ENCODE measurements around the gene NSUN3.

The NSUN3 gene

DNA sequence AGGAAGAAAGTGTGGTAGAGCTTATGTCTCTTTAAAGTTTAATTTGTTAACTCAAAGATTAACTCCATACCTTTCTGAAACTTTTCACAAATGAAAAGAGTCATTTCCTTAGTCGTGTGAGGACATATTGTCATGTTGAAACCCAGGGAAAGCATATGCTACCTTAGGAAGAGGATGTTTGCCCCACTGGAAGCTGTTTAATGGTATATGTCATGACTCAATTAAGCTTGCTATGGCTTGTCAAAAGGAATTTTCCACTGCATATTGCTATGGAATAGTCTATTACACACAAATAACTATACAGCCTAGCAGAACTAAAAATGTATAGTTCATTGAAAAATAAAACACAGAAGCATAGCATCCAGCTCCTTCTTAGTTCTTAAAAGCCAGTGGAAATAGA lies 69.9 kb downstream of the NSUN3 start:
- no peak for DNase-seq

DNA sequence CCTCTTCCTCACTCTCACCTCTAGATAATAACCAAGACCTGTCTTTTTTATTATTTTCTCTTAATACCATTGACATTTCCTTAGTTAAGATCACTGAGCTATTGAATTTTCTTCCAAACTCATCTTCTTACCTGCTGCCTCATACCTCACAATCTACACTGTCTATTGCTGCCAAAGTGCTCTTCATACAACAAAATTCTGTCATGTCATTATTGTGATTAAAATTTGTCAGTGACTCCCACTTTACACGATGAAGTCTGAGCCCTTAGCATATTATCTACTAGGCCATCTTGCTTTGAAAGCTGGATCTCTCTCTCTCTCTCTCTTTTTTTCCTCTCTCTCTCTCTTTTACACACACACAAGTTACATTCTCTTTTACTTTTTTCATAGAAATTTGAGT lies 73.3 kb downstream of the NSUN3 start:
- DNase-seq: no peak

DNA sequence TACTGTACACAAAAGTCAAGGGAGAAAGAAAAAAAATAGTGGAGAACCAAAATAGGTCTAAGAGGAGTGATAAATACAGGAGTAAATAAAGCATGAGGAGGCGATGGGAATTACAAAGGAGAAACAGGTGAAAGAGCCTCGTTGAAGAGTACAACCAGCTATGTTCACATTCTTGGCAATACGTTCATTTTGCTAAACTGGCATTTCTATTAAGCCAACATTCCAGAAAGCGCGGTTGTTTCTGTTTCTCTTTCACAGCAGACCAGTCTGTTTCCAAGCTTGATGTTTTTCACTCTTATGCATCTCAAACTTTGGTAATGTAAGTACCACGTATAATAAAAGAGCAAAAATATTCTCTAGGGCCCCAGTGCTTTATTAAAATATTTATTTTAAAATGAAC lies 74.5 kb downstream of the NSUN3 start:
- no peak for DNase-seq

DNA sequence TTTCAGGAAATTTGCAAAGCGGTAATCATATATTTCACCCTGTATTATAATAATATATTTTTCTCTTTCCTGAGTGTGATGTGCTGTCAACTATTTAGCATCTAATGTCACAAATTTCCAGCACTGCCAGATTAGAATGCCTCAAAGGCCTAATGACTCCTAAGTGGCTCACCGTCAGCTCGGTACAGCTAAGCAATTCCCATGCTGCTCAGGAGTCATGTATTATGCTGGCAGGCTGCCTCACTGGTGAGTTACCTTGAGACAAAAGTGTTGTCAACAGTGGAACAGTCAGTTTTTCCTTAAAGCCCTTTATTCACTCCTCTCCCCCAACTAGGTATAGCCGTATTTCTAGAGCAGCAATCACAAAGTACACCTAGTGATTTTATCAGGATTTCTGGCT lies 83.6 kb downstream of the NSUN3 start:
- DNase-seq: no peak

DNA sequence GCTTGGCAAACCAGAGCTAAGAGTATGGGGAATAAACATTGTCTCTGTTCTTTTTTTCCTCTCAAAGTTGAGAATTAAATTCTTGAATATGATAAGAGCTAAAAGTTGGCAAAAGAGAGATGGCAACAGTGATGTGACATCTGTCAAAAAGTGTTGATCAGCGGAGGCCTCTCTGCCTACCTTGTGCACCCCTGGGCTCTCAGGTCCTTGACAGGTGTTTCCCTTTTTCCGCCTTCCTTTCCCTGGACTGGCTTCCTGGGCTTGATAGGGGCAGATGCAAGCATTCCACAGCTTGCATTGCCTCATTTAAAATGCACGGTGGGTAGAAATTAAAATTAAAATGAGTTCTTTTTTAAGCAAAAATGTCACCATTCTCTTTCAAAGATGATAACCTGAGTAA lies 84.2 kb downstream of the NSUN3 start:
- DNase-seq: no peak

DNA sequence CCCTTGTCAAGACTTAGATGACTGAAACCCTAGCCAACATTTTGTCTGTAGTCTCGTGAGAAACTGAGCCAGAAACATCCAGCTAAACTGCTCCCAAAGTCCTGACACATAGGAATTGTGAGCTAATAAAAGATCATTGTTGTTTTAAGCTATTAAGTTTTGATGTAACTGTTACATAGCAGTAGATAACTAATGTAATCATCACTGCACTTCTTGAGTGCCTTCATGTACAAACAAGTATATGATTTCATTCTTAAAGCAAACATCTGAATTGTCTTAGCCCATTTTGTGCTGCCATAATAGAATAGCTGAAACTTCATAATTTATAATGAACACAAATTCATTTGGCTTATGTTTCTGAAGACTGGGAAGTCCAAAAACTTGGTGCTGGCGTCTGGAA lies 87.3 kb downstream of the NSUN3 start:
- DNase-seq: no peak

DNA sequence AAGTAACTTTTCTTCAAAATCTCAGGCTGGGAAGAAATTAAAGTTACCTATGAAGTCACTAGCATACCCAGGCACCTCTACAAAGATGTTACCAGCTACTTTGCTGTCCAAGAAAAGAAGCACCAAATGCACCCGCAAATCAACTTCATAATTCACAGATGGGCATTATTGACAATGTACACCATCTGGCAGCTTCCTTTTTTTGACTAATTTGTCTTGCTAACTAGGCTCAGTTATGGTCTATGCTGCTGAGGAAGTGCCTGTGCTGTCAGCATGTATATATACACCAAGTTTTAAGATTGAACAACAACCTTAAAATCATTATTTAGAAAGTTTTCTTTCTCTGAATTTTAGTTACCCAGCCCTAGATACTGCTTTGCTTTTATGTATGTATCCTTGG lies 93.8 kb downstream of the NSUN3 start:
- DNase-seq: no peak

DNA sequence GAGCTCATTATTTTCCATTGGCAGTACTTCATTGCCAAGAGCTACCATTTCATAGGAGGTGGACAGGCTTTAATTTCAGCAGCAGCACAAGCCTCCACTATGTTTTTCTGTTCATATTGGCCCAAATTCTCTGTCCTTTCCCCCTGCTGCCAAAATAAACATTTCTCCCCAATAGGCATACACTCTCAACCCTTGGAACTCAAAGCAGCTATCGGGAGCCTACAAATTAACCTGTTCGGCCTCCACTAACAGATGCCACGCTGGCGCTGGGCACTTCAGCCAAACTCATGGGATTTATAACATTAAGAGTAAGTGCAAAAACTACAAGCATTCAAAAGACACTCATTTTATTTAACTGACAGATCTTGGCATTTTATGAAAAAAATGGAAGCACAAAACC lies 95.7 kb downstream of the NSUN3 start:
- DNase-seq: no peak

DNA sequence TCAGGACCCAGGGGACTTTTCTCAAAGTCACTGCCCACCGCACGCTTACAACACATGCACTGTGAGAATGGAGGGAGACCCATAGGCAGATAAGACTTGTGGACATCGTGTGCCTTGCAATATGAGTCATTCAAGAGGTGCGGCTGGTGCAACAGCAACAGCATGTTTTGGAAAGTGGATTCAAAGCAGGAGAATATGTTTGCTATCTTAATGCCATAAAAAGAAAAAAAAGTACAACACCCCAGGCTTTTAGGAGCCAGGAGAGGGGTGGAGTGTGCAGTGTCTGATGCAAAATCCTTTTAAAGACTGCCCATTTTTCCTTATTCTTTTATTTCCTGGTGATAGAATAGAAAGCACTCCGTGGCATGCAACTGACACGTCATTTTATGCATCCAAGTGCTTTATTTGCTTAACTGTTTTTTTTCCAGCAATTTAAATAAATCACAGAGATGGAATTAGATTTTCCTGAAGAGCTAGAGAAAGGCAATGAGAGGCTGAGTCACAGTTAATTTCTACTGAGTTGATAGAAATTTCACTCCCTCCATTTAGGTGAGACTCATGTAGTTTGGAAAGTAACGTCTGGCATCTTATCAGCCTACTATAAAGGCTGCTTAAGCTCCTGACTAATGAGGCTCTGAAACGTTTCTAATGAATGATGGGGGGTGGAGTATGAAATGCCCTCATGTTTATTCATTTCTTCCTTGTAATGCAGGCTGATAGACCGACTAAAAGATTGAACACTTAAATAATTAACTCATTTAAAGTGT lies 96.4 kb downstream of the NSUN3 start:
- no peak for DNase-seq

DNA sequence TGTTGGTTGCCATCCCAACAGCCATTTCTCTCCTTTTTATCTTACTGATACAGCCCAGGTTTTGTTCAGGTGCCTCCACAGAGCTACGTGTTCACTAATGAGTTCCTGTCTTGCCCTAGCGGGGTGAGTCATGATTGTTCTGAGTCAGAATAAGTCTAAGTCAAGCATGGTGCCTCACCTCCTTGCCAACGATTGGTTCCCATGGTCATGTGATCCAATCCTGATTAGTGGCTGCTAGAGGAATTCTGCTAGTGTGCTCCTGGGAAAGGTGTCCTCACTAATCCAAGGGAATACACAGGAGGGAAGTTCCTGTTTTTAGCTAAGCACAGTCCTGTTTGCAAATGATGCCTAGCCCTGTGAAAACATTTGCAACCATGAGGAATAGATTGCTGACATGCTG lies 99.8 kb downstream of the NSUN3 start:
- no peak for DNase-seq

DNA sequence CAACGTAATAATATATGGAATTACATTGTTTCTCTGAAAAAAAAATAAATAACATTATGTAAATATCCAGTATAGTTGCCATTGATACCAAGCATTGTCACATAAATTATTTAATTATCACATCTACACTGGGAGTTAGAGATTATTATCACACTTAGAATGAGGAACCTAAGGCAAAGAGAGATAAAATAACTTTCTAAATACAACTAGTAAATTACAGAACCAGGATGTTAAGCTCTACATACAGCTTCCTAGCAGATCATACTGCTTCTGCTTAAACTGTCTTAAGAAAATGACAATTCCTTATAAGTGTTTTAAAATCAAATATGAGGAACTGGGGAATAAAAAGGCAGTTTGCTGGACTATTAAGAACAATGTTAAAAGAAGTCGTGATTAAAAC lies 104.5 kb downstream of the NSUN3 start:
- DNase-seq: no peak

DNA sequence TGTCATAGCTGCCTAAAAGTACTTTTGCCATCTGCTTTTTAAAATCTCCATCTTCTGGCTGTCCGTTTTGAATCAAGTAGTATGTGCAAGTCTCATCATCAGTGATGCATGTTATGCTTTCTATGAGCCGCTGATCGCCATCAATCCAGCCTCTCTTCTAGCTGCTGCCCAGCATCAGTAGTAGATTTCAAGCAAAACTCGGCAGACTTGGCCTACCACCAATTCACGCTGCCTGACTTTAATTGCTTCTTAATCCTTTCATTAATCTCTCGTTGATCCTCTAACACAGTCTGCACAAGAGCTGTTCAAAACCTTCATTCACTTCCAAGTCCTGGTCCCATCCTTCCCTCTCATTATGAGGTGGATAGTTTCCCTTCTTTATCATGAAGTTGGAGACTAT lies 104.9 kb downstream of the NSUN3 start:
- no peak for DNase-seq

DNA sequence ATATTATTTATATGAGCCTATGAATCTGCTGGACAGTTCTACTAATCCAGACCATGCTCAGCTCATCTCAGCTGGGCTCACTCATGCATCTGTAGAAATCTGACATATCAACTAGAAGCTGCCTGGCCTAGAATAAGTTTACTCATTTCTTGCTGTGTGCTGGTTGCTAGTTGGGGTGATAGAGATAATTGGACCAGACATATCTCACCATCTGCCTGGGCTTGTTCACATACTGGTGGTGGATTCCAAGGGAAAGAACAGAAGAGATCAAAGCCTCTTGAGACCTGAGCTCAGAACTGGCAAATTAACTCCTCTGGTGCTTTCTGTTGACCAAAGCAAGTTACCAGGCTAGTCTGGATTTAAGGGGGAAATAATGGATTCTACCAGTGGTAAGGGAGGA lies 109.1 kb downstream of the NSUN3 start:
- no peak for DNase-seq

DNA sequence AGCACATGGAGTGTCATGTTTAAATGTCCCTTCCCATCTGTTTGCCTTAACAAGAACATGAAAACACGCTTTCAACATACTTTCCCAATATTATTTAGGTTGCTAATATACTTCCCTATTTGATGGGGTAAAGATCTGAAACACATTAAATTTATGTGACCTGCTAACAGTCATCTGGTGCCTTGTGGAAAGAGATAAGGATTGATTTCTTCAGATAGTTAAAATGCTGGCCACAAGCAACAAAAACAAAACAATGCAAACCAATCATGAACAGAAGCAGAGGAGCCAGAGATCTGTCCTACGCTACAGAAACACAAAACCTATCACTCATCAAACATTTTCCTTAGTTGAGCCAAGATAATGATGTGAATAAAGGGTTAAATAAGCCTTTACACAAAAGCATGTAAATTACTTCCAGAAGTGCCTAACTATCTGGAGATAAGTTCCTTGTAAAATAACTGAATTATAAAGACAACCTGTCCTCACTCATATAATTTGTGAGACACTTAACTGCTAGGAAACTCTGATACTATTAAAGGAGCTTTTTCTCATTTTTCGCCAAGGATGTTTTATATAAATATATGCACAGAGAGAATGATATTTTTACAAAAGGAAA lies 109.9 kb downstream of the NSUN3 start:
- no peak for DNase-seq

DNA sequence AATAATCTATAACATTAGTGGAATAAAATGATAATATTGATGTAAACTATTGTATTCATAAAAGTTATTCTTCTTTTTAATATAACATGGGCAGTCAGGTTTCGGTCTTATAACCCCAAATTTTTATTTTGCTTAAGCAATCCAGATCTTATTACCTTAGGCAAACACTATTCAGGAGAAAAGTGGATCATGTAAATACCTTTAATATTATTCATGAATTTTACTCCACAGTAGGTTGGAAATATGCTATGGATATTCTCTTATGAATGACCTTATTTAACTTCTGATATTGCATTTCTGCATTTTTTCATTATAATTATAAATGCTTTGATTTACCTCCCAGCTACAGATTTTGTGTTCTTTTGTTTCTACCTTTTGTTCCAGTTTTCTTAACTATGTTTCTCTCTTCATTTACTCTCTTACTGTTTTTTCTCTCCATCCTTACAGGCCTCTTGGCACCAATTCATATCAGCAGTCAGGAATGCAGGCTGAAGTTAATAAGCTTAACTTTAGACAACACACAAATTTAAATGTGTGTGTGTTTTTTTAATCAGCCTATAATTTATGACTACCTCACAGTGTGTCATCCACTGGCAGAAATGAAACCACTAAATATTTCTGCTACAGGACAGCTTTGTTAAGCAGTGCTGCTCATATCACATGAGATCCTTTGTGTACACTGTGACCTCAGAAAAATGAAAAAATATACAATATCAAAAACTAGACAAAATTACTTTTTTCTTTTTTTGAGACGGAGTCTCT lies 111.0 kb downstream of the NSUN3 start:
- DNase-seq: no peak

DNA sequence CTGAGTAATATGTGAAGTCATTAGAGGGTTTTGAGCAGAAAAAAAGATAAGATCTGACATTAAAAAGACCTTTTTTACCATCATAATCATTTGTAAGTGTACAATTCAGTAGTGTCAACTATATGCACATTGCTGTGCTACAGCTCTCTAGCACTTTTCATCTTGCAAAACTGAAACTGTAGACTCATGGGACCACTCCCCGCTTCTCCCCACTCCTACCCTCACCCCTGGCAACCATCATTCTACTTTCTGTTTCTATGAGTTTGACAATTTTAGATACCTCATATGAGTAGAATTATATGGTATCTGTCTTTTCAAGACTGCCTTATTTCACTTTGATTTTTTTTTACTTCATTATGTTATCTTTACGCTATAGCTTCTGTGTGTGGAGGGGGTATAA lies 112.8 kb downstream of the NSUN3 start:
- DNase-seq: no peak

DNA sequence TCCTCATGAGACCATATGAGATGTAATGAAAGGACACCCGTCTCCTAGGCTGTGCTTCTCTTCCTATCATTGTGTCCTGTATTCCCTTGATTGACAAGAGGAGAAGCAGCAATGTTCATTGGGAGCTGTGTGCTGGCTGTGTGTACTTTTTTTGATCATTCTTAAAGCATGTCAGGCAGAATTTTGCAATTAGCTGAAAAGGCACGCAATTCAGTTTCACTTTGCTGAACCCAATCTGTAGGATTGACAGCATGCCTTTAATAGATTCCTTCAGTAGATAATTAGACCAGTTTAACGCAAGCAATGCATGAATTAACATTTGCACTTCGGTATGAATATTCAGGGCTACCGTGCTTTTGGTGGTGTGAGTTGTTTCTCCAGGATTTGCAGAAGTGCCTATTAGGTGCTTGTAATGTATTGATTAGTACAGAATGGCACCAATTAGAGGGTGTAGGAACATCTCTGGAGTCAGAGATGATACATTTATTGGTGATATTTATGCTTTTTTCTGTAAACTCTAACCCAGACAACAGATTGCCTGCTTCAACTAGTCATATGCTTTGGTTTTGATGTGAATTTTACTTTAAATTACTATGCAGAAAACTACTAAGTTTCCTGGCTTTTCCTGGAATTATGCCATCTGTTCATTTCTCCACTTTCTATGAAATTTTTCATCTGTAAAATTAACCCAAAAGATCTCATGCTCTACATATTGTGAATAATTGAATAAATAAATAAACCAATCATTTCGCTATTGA lies 114.3 kb downstream of the NSUN3 start:
- DNase-seq: no peak

Measured in NCI-H146 (cell line).